NB4 (cell line): ENCODE measurements around the gene MAD1L1.

ENCODE experiments used
- POLR2A ChIP-seq: IDR thresholded peaks from 2 replicates; pipeline ENCODE4 v1.6.1; 2011; ENCODE audit warnings: mild to moderate bottlenecking; ENCODE audit not compliant: insufficient read length; ENCODE audit errors: extremely low read depth
- TF ChIP-seq, protein P1 (sequence below): IDR thresholded peaks from one replicate; pipeline ENCODE4 v1.5.1; 2012; ENCODE audit warnings: low read depth, low read length

DNA sequence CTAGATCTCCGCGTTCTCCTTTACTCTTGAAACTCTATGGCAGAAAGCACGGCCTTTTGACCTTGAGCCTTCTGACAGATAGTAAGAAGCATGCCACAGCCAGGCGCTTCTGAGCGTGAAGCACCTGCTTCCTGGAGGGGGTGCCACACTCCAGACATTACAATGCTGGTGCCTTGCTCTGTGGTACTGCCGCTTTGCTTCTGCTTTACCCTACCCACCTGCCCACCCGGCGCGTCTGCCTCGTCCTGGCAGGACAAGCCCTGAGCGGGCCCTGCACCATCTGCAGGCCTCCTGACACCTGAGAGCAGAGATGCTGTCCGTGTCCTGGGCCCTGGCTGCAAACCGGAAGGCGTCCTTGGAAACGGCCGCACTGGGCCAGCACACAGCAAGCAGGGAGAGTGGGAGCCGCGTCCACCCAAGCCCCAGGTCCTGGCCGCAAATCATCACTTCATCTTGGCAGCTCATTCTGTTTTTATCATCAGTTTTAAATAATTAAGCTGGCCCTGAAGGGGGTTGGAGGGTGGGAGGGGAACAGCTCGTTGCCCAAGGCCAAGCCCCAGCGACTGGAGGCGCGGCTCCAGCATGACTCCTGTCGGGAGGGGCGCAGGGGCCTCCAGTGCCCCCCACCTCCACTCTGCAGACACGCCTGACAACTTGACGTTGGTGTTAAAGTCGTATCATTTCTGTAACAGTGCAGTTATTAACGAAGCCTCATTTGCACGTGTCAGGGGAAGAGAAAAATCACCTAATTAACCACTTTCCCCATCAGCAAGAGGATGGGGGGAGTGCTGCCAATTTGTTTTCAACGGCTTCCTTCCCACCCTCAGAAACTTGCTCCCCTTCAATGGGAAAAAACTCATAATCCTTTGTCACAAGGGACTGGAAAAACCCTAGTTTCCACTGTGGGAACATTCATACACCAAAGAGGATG is 132.2 kb downstream of the MAD1L1 start:
- TF ChIP-seq, protein P1, sequence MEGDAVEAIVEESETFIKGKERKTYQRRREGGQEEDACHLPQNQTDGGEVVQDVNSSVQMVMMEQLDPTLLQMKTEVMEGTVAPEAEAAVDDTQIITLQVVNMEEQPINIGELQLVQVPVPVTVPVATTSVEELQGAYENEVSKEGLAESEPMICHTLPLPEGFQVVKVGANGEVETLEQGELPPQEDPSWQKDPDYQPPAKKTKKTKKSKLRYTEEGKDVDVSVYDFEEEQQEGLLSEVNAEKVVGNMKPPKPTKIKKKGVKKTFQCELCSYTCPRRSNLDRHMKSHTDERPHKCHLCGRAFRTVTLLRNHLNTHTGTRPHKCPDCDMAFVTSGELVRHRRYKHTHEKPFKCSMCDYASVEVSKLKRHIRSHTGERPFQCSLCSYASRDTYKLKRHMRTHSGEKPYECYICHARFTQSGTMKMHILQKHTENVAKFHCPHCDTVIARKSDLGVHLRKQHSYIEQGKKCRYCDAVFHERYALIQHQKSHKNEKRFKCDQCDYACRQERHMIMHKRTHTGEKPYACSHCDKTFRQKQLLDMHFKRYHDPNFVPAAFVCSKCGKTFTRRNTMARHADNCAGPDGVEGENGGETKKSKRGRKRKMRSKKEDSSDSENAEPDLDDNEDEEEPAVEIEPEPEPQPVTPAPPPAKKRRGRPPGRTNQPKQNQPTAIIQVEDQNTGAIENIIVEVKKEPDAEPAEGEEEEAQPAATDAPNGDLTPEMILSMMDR, result peak; percentile 20
- TF ChIP-seq POLR2A, result no peak
